Activated T-cell treated with anti-CD3 and anti-CD28 coated beads for 48 hours (primary cell): ENCODE data around the gene RIMKLB.
"Not testable (repeated sequence)": the region's sequence is repeated elsewhere in the genome, so short reads cannot be mapped to it uniquely, and the experiment has no call there.

Source experiments
- DNase-seq: peaks from one replicate; pipeline ENCODE4 v3.0.0-alpha.2; 2020; ENCODE audit warnings: low read depth

RIMKLB gene

GRCh38 chr12:8819666-8819980 is 121.8 kb downstream of the RIMKLB start:
- DNase-seq = no peak

- DNase-seq = not testable (repeated sequence)
These were observed 123.1 kb downstream of the RIMKLB start for GRCh38 chr12:8820676-8821407.

GRCh38 chr12:8821591-8821990 is 123.8 kb downstream of the RIMKLB start:
- no peak for DNase-seq

- DNase-seq = no peak
These were observed 124.5 kb downstream of the RIMKLB start, which contains the start of gene A2ML1 for GRCh38 chr12:8822298-8822697. TSS of gene A2ML1 (plus strand) at chr12:8822621. CDS start at chr12:8822652, 31 bp downstream.

GRCh38 chr12:8823565-8824300 is 125.9 kb downstream of the RIMKLB start:
- no peak for DNase-seq

GRCh38 chr12:8827551-8828256 is 129.9 kb downstream of the RIMKLB start:
- no peak for DNase-seq

GRCh38 chr12:8828257-8829124 is 130.7 kb downstream of the RIMKLB start:
- no peak for DNase-seq

GRCh38 chr12:8829125-8829518 is 131.3 kb downstream of the RIMKLB start:
- DNase-seq = no peak

GRCh38 chr12:8829621-8830020 is 131.8 kb downstream of the RIMKLB start:
- DNase-seq = no peak

GRCh38 chr12:8831116-8831515 is 133.3 kb downstream of the RIMKLB start:
- no peak for DNase-seq

- DNase-seq = no peak
These were observed 134.7 kb downstream of the RIMKLB start for GRCh38 chr12:8832500-8832899.
